Esophagus muscularis mucosa (tissue), 4 donors: ENCODE results near the gene RAB40B.

ENCODE experiments used
- EP300 ChIP-seq: sonication (generic); formaldehyde crosslinking; IDR thresholded peaks from one replicate; pipeline ENCODE4 v1.6.1; 2017; ENCODE audit warnings: antibody characterized with exemption
- POLR2A ChIP-seq: fragments of 450-650 bp; IDR thresholded peaks from one replicate; pipeline ENCODE4 v1.6.1; 2017; ENCODE audit warnings: antibody characterized with exemption, moderate library complexity, mild to moderate bottlenecking, low read depth
- POLR2AphosphoS5 ChIP-seq, 2 donors: sonication (generic); formaldehyde crosslinking; IDR thresholded peaks; one replicate each; pipeline ENCODE4 v1.6.1; 2017; ENCODE audit warnings: antibody characterized with exemption in 2 of 2
- TF ChIP-seq, protein P1 (sequence below), 3 experiments: fragments of 200-600 bp in 2 of 3; fragments of 450-650 bp in 1 of 3; sonication (generic) in 2 of 3; IDR thresholded peaks; one replicate each; pipeline ENCODE4 v1.5.1; 2017 to 2019; ENCODE audit warnings: antibody characterized with exemption in 3 of 3, mild to moderate bottlenecking in 2 of 3, moderate library complexity in 1 of 3

DNA sequence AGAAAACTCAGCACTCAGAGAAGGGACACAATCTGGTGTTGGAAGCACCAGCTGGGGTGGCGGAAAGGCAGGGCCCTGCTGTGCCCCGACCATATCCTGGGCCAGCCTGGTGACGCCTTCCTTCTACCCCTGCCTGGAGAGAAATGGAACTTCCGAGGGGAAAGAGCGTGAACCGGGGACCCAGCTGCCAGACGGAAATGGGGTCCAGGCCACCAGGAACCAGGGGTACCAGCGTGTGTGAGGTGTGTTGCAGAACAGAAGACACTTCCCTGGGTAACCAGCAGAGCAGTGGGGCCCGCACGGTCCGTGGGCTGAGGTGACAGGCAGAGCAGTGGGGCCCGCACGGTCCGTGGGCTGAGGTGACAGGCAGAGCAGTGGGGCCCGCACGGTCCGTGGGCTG, 6.8 kb downstream of the RAB40B start:
- TF ChIP-seq POLR2AphosphoS5 (IDR thresholded peaks at IDR 0.05) (no peak), EP300 (no peak), POLR2A (no peak)
- TF ChIP-seq, protein P1, sequence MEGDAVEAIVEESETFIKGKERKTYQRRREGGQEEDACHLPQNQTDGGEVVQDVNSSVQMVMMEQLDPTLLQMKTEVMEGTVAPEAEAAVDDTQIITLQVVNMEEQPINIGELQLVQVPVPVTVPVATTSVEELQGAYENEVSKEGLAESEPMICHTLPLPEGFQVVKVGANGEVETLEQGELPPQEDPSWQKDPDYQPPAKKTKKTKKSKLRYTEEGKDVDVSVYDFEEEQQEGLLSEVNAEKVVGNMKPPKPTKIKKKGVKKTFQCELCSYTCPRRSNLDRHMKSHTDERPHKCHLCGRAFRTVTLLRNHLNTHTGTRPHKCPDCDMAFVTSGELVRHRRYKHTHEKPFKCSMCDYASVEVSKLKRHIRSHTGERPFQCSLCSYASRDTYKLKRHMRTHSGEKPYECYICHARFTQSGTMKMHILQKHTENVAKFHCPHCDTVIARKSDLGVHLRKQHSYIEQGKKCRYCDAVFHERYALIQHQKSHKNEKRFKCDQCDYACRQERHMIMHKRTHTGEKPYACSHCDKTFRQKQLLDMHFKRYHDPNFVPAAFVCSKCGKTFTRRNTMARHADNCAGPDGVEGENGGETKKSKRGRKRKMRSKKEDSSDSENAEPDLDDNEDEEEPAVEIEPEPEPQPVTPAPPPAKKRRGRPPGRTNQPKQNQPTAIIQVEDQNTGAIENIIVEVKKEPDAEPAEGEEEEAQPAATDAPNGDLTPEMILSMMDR (IDR thresholded peaks at IDR 0.05), result no peak
